ENCODE results near the gene TTLL11. TPM values are rescaled to one million over a fixed set of nuclear protein-coding genes. Genes with fewer than 3 reads are reported as not detected.

TTLL11 gene
- total RNA-seq, 4 donors from 2014 or later = 3.0 to 9.9 (median 7.4) TPM

GRCh38 chr9:121774715-121775613 lies 318.1 kb downstream of the TTLL11 start:
- H3K27ac ChIP-seq = no peak overlapping the region
- no peak overlapping the region for H3K4me3 ChIP-seq
- no peaks in the 10 kb centered on the region for H3K4me1 ChIP-seq
- H3K9me3 ChIP-seq = no peaks in the 10 kb centered on the region
- peaks cover 0 to 93% (median 0%) of the 10 kb centered on the region in 3 donors for H3K36me3 ChIP-seq
- H3K27me3 ChIP-seq = no peaks in the 10 kb centered on the region
- TF ChIP-seq CTCF (IDR thresholded peaks at IDR 0.05) (no peak), POLR2A (IDR thresholded peaks at IDR 0.05) (no peak)
- peak in 1 of 3 donors; percentile 41 for DNase-seq

GRCh38 chr9:121773954-121774714 lies 319.0 kb downstream of the TTLL11 start:
- Histone ChIP-seq H3K27ac (no peak overlapping the region), H3K4me3 (no peak overlapping the region), H3K9me3 (no peaks in the 10 kb centered on the region), H3K27me3 (no peaks in the 10 kb centered on the region), H3K4me1 (no peaks in the 10 kb centered on the region), H3K36me3 (peaks cover 0 to 96% (median 0%) of the 10 kb centered on the region in 3 donors)
- peak in 1 of 3 donors; percentile 45 for DNase-seq
- TF ChIP-seq CTCF (IDR thresholded peaks at IDR 0.05) (no peak), POLR2A (IDR thresholded peaks at IDR 0.05) (no peak)

- no peak for DNase-seq
- Histone ChIP-seq H3K9me3 (no peaks in the 10 kb centered on the region), H3K4me3 (no peak overlapping the region), H3K4me1 (no peaks in the 10 kb centered on the region), H3K27ac (no peak overlapping the region), H3K36me3 (peaks cover 0 to 99% (median 0%) of the 10 kb centered on the region in 3 donors), H3K27me3 (no peaks in the 10 kb centered on the region)
- TF ChIP-seq POLR2A (IDR thresholded peaks at IDR 0.05) (no peak), CTCF (IDR thresholded peaks at IDR 0.05) (no peak)
Measured at GRCh38 chr9:121773286-121773953, 319.7 kb downstream of the TTLL11 start.

GRCh38 chr9:121772600-121773285 lies 320.4 kb downstream of the TTLL11 start:
- no peak overlapping the region for H3K27ac ChIP-seq
- H3K27me3 ChIP-seq = no peaks in the 10 kb centered on the region
- peak in 1 of 3 donors; percentile 45 for DNase-seq
- H3K9me3 ChIP-seq = no peaks in the 10 kb centered on the region
- peaks cover 0 to 98% (median 0%) of the 10 kb centered on the region in 3 donors for H3K36me3 ChIP-seq
- no peak overlapping the region for H3K4me3 ChIP-seq
- TF ChIP-seq POLR2A (IDR thresholded peaks at IDR 0.05) (no peak), CTCF (IDR thresholded peaks at IDR 0.05) (no peak)
- H3K4me1 ChIP-seq = no peaks in the 10 kb centered on the region

Small RNA genes lying within 50 kb of the gene (small RNA-seq; reads per million reads assigned to genes)
- gene MIR4478 = 0 reads per million in 2 donors

Other genes with a start within 250 kb of the TTLL11 start
- gene NDUFA8, start 66.5 kb upstream of the TTLL11 start, total RNA-seq = 10 to 100 TPM; 17.3 to 41.3 (median 32.2) TPM
- not detected for gene MORN5, start 66.6 kb upstream of the TTLL11 start, total RNA-seq
- gene LHX6, start 135.6 kb upstream of the TTLL11 start, total RNA-seq = 10 to 100 TPM in 1 of 4 donors, 1 to 10 TPM in 2, under 1 TPM in 1; 0.53 to 12.4 (median 3.1) TPM
- gene RBM18, start 171.5 kb upstream of the TTLL11 start, total RNA-seq = 10 to 100 TPM in 1 of 4 donors, 1 to 10 TPM in 3; 4.5 to 37.1 (median 7.5) TPM
- gene MRRF, start 171.6 kb upstream of the TTLL11 start, total RNA-seq = 10 to 100 TPM; 54.8 to 69.6 (median 67.8) TPM

All from Peyer's patch (tissue), 4 donors.